HepG2 (cell line): ENCODE measurements around the gene TEDC2. TPM values are rescaled to one million over a fixed set of nuclear protein-coding genes. Genes with fewer than 3 reads are reported as not detected.

Experiments used
- ATAC-seq: fragments of 200-7000 bp; cut with Tn5 transposase; 3 replicates; pipeline ENCODE4 v1.9.1; 2020; ENCODE audit warnings: mild to moderate bottlenecking, moderate library complexity
- BruUV-seq: library from RNA; stranded (reverse); fragments of 400-500 nt; replicated peaks from 2 replicates; lab custom pipeline; 2021; lab: Mats Ljungman, UMichigan
- CTCF ChIA-PET: fragments of 300-600 bp; formaldehyde crosslinking; extraction: SDS; loops from one replicate; lab custom pipeline; 2021; ENCODE audit warnings: low total read pairs, inconsistent platforms, low intra/inter-chr PET ratio; lab: Yijun Ruan, JAX
- POLR2A ChIA-PET: fragments of 350-600 bp; sonication (Branson Sonifier 250); formaldehyde crosslinking; loops from one replicate; lab custom pipeline; 2020; ENCODE audit warnings: antibody characterized with exemption, inconsistent platforms; lab: Yijun Ruan, JAX
- DNase-seq: peaks from one replicate; pipeline ENCODE4 v3.0.0-alpha.2; 2015; ENCODE audit warnings: low spot score
- FAIRE-seq: peaks from 3 replicates; lab custom pipeline; 2011; peaks lifted over from hg19 to GRCh38; lab: Jason Lieb, UNC
- H2AFZ ChIP-seq: one replicate; pipeline ENCODE4 v1.6.1; 2011; ENCODE audit warnings: low read length, inconsistent platforms
- H3K27ac ChIP-seq: fragments of 300-600 bp; 3 replicates; pipeline ENCODE4 v1.8.0; 2011; ENCODE audit warnings: mixed run types, mild to moderate bottlenecking, mixed read lengths, low read length, inconsistent platforms; ENCODE audit not compliant: insufficient read depth; ENCODE audit errors: extremely low read length
- H3K27me3 ChIP-seq, 2 experiments: fragments of 200-600 bp in 1 of 2; 2 replicates in 1 of 2; 3 replicates in 1 of 2; pipeline versions ENCODE4 v1.6.0 to v1.8.0; 2011; ENCODE audit warnings: low read length in 2 of 2, mild to moderate bottlenecking in 2 of 2, moderate library complexity in 2 of 2, inconsistent platforms in 1 of 2; ENCODE audit not compliant: insufficient read depth in 2 of 2, control insufficient read depth in 1 of 2
- H3K36me3 ChIP-seq, 2 experiments: fragments of 200-600 bp in 1 of 2; replicated peaks in 1 of 2; 2 replicates in 1 of 2; 3 replicates in 1 of 2; pipeline versions ENCODE4 v1.5.1 to v1.8.0; 2011; ENCODE audit warnings: low read length in 2 of 2, inconsistent platforms in 1 of 2; ENCODE audit not compliant: insufficient read depth in 2 of 2, control insufficient read depth in 1 of 2
- H3K4me1 ChIP-seq: 2 replicates; pipeline ENCODE4 v1.5.1; 2012; ENCODE audit warnings: low read length, inconsistent platforms; ENCODE audit not compliant: insufficient read depth
- H3K4me2 ChIP-seq: 2 replicates; pipeline ENCODE4 v1.6.0; 2011; ENCODE audit warnings: low read depth, low read length, inconsistent platforms
- H3K4me3 ChIP-seq, 3 experiments: fragments of 200-600 bp in 1 of 3; sonication (generic), shearing (Covaris generic) in 1 of 3; replicated peaks in 1 of 3; 2 replicates each; pipeline ENCODE4 v1.5.1; 2011 to 2016; ENCODE audit warnings: low read length in 3 of 3, inconsistent platforms in 2 of 3, low read depth in 2 of 3, mild to moderate bottlenecking in 2 of 3, control low read depth in 1 of 3, mixed read lengths in 1 of 3; ENCODE audit not compliant: insufficient read depth in 1 of 3
- H3K79me2 ChIP-seq: one replicate; pipeline ENCODE4 v1.6.1; 2011; ENCODE audit warnings: low read length, inconsistent platforms; ENCODE audit not compliant: insufficient read depth
- H3K9ac ChIP-seq: 2 replicates; pipeline ENCODE4 v1.6.0; 2011; ENCODE audit warnings: mild to moderate bottlenecking, low read depth, low read length, inconsistent platforms; ENCODE audit not compliant: insufficient read depth
- H3K9me3 ChIP-seq: 2 replicates; pipeline ENCODE4 v1.5.1; 2012; ENCODE audit warnings: mild to moderate bottlenecking, low read length
- H4K20me1 ChIP-seq: 2 replicates; pipeline ENCODE4 v1.6.0; 2011; ENCODE audit warnings: inconsistent platforms, mild to moderate bottlenecking, low read length, moderate library complexity; ENCODE audit not compliant: insufficient read depth
- HES4 ChIP-seq: sonication (generic); formaldehyde crosslinking; IDR thresholded peaks from 2 replicates; pipeline ENCODE4 v1.9.0; 2021; ENCODE audit warnings: mild to moderate bottlenecking, missing genetic modification reagents, borderline replicate concordance
- HOXA3 ChIP-seq: sonication (generic); formaldehyde crosslinking; IDR thresholded peaks from 2 replicates; pipeline ENCODE4 v1.5.0; 2020; ENCODE audit warnings: missing genetic modification reagents
- IRF2 ChIP-seq: IDR thresholded peaks from 2 replicates; pipeline ENCODE4 v1.6.1; 2018; ENCODE audit warnings: missing genetic modification reagents, missing compliant biosample characterization
- NFE2L2 ChIP-seq: fragments of 150-350 bp; IDR thresholded peaks from 2 replicates; pipeline ENCODE4 v1.6.1; 2014; ENCODE audit warnings: low read length
- SPEN ChIP-seq: sonication (generic); formaldehyde crosslinking; IDR thresholded peaks from 2 replicates; pipeline ENCODE4 v1.5.1; 2020; ENCODE audit warnings: low read depth, mild to moderate bottlenecking, missing genetic modification reagents
- TBL1XR1 ChIP-seq: fragments of 150-350 bp; IDR thresholded peaks from 2 replicates; pipeline ENCODE4 v1.6.1; 2014; ENCODE audit warnings: borderline replicate concordance, low read length; ENCODE audit not compliant: partially characterized antibody
- USF2 ChIP-seq, 2 experiments: sonication (generic) in 1 of 2; formaldehyde crosslinking in 1 of 2; IDR thresholded peaks; 2 replicates each; pipeline versions ENCODE4 v1.5.1 to v1.6.1; 2011 to 2020; ENCODE audit warnings: borderline replicate concordance in 1 of 2, low read depth in 1 of 2, low read length in 1 of 2, mild to moderate bottlenecking in 1 of 2, missing genetic modification reagents in 1 of 2, moderate library complexity in 1 of 2
- ZIK1 ChIP-seq: sonication (generic); formaldehyde crosslinking; IDR thresholded peaks from 2 replicates; pipeline ENCODE4 v1.5.0; 2020; ENCODE audit warnings: mild to moderate bottlenecking, low read depth, missing genetic modification reagents, borderline replicate concordance
- ZNF670 ChIP-seq: sonication (generic); formaldehyde crosslinking; IDR thresholded peaks from 2 replicates; pipeline ENCODE4 v1.8.0; 2022; ENCODE audit warnings: mild to moderate bottlenecking, missing genetic modification reagents, borderline replicate concordance
- ZNF878 ChIP-seq: sonication (generic); formaldehyde crosslinking; IDR thresholded peaks from 2 replicates; pipeline ENCODE4 v1.8.1; 2023; ENCODE audit warnings: mild to moderate bottlenecking, missing genetic modification reagents, moderate library complexity
- WGBS: methylation state at CpG from one replicate; pipeline ENCODE4 v1.1.6; 2017; ENCODE audit warnings: low lambda C conversion rate; 5-methylcytosine and 5-hydroxymethylcytosine counted together
- in situ Hi-C: cut with HindIII; loops from 2 replicates; pipeline ENCODE4 v1.10.0; 2017; ENCODE audit warnings: low pct_unique_long_range_greater_than_20kb; ENCODE audit not compliant: extremely low pct_ligation_motif_present
- intact Hi-C: fragments of 100-400 bp; cut with micrococcal nuclease; formaldehyde crosslinking; loops from one replicate; pipeline ENCODE4 v1.10.0; 2022; ENCODE audit not compliant: unreplicated experiment
- polyA plus RNA-seq, 8 experiments: library from polyadenylated mRNA; depleted of rRNA in 3 of 8; stranded (reverse) in 7 of 8; unstranded in 1 of 8; fragments of >200 nt; fragmentation: Illumina TruSeq in 4 of 8; extraction: Trizol in 4 of 8; gene quantifications; 2 replicates each; pipeline versions ENCODE4 v1.2.1 to v1.2.3, GENCODE V29; 2011 to 2016; ENCODE audit warnings: low read depth in 4 of 8, missing spikeins in 1 of 8, mixed read lengths in 1 of 8; ENCODE audit not compliant: insufficient read depth in 1 of 8
- total RNA-seq, 5 experiments: library from RNA; depleted of rRNA; stranded (reverse); fragments of >200 nt; fragmentation: Illumina TruSeq; extraction: Trizol; gene quantifications; 2 replicates each; pipeline ENCODE4 v1.2.3, GENCODE V29; 2016; ENCODE audit warnings: low read depth in 1 of 5

The TEDC2 gene
- total and polyA plus RNA-seq, 2 of the 13 experiments (the other 11 are each of a cell fraction or from before 2014, with no cell fraction given) = 6.2 to 24.4 TPM

- DNase-seq (no peak), FAIRE-seq (no peak), ATAC-seq (no peak)
- POLR2A ChIA-PET = no interaction called here
- Histone ChIP-seq H4K20me1 (no peaks in the 10 kb centered on the region), H3K27ac (no peak overlapping the region), H3K9ac (no peak overlapping the region), H2AFZ (no peak overlapping the region), H3K4me1 (no peaks in the 10 kb centered on the region), H3K4me3 (no peak overlapping the region), H3K36me3 (peaks cover 25 to 64% of the 10 kb centered on the region in 2 experiments; a peak in 4 of 5 replicates), H3K4me2 (no peak overlapping the region), H3K27me3 (no peaks in the 10 kb centered on the region), H3K9me3 (no peaks in the 10 kb centered on the region), H3K79me2 (no peaks in the 10 kb centered on the region)
- WGBS = 98% methylated on average over 8 of the region's 11 CpGs
- intact Hi-C loops (no loop called here), in situ Hi-C loops (no loop called here)
- TF ChIP-seq USF2 (IDR thresholded peaks at IDR 0.05; ENCODE audit: low read depth, low read length) (no peak), USF2 (CRISPR knock-in tag; IDR thresholded peaks at IDR 0.05; ENCODE audit: borderline replicate concordance) (no peak), ZIK1 (CRISPR knock-in tag) (no peak), ZNF878 (CRISPR knock-in tag) (no peak), SPEN (CRISPR knock-in tag) (no peak), HES4 (CRISPR knock-in tag) (no peak), HOXA3 (no peak), TBL1XR1 (no peak), ZNF670 (no peak), NFE2L2 (no peak), IRF2 (no peak)
- CTCF ChIA-PET = no interaction called here
- BruUV-seq = no TSS peak
Observed at GRCh38 chr16:2447920-2448583, 11.9 kb upstream of the TEDC2 start.
